B cell (primary cell): Measurements from ENCODE around the gene CR1. TPM values are rescaled to one million over a fixed set of nuclear protein-coding genes. Genes with fewer than 3 reads are reported as not detected.
A peak's percentile ranks its signal among the peaks of the same experiment; 100 is the strongest.
"Not testable (repeated sequence)": the region's sequence is repeated elsewhere in the genome, so short reads cannot be mapped to it uniquely, and the experiment has no call there.

Experiments
- ATAC-seq: fragments of 200-7000 bp; cut with Tn5 transposase; one replicate; pipeline ENCODE4 v1.10.0; 2021; ENCODE audit warnings: low read depth, mild to moderate bottlenecking, moderate number of reproducible peaks, moderate library complexity
- CTCF ChIA-PET: fragments of 350-600 bp; sonication (Branson Sonifier 250); formaldehyde crosslinking; loops from one replicate; lab custom pipeline; 2021; ENCODE audit warnings: antibody characterized with exemption, inconsistent platforms; lab: Charles Lee
- POLR2A ChIA-PET: fragments of 350-600 bp; sonication (Branson Sonifier 250); formaldehyde crosslinking; loops from one replicate; lab custom pipeline; 2021; ENCODE audit warnings: antibody characterized with exemption; lab: Charles Lee
- DNase-seq: peaks from one replicate; pipeline ENCODE4 v3.0.0; 2013
- H2AFZ ChIP-seq: 2 replicates; pipeline ENCODE4 v1.6.1; 2012; ENCODE audit warnings: mild to moderate bottlenecking, low read depth, low read length; ENCODE audit not compliant: insufficient read depth, poor library complexity, severe bottlenecking
- H3K27ac ChIP-seq, 2 donors: 1 replicate in 1 of 2; 2 replicates in 1 of 2; pipeline ENCODE4 v1.5.1; 2012 to 2013; ENCODE audit warnings: low read length in 2 of 2, mild to moderate bottlenecking in 2 of 2, moderate library complexity in 1 of 2
- H3K27me3 ChIP-seq, 4 experiments: fragments of 200-600 bp in 1 of 4; sonication (generic) in 1 of 4; replicated peaks in 1 of 4; 1 replicate in 2 of 4; 2 replicates in 2 of 4; pipeline versions ENCODE4 v1.6.1 to v1.7.0; 2013 to 2016; ENCODE audit warnings: low read length in 3 of 4, mild to moderate bottlenecking in 2 of 4, mixed read lengths in 1 of 4, moderate library complexity in 1 of 4; ENCODE audit not compliant: insufficient read depth in 4 of 4, control insufficient read depth in 3 of 4; ENCODE audit errors: control extremely low read depth in 1 of 4
- H3K36me3 ChIP-seq, 2 experiments: replicated peaks in 1 of 2; 1 replicate in 1 of 2; 2 replicates in 1 of 2; pipeline versions ENCODE4 v1.6.1 to v1.7.1; 2013; ENCODE audit warnings: low read length in 1 of 2; ENCODE audit not compliant: insufficient read depth in 2 of 2, control insufficient read depth in 1 of 2; ENCODE audit errors: control extremely low read depth in 1 of 2, extremely low read depth in 1 of 2
- H3K4me1 ChIP-seq, 2 donors: fragments of 200-600 bp in 1 of 2; sonication (generic) in 1 of 2; 1 replicate in 1 of 2; 2 replicates in 1 of 2; pipeline versions ENCODE4 v1.5.1 to v1.6.1; 2013 to 2017; ENCODE audit warnings: low read length in 2 of 2; ENCODE audit not compliant: control insufficient read depth in 2 of 2, insufficient read depth in 2 of 2
- H3K4me2 ChIP-seq: replicated peaks from 2 replicates; pipeline ENCODE3; 2012; ENCODE audit warnings: mild to moderate bottlenecking, low read depth, low read length; ENCODE audit not compliant: poor library complexity, severe bottlenecking
- H3K4me3 ChIP-seq, 5 experiments: fragments of 200-600 bp in 1 of 5; sonication (generic) in 1 of 5; 1 replicate in 3 of 5; 2 replicates in 2 of 5; pipeline versions ENCODE4 v1.5.1 to v1.7.0; 2011 to 2016; ENCODE audit warnings: low read length in 4 of 5, mild to moderate bottlenecking in 4 of 5, low read depth in 2 of 5, control low read depth in 1 of 5, moderate library complexity in 1 of 5; ENCODE audit not compliant: insufficient read depth in 1 of 5; ENCODE audit errors: control extremely low read depth in 1 of 5, extremely low read depth in 1 of 5
- H3K79me2 ChIP-seq: fragments of 200-600 bp; sonication (generic); one replicate; pipeline ENCODE4 v1.6.0; 2016; ENCODE audit warnings: low read length; ENCODE audit not compliant: control insufficient read depth, insufficient read depth
- H3K9ac ChIP-seq: fragments of 200-600 bp; sonication (generic); 2 replicates; pipeline ENCODE4 v1.6.1; 2017; ENCODE audit warnings: mild to moderate bottlenecking, low read length, moderate library complexity
- H3K9me3 ChIP-seq, 3 donors: one replicate each; pipeline versions ENCODE4 v1.6.1 to v1.7.1; 2013; ENCODE audit warnings: low read length in 2 of 3; ENCODE audit not compliant: control insufficient read depth in 2 of 3, insufficient read depth in 1 of 3; ENCODE audit errors: control extremely low read depth in 1 of 3
- H4K20me1 ChIP-seq: 2 replicates; pipeline ENCODE4 v1.6.0; 2012; ENCODE audit warnings: mild to moderate bottlenecking, low read length; ENCODE audit not compliant: insufficient read depth, control insufficient read depth, poor library complexity, severe bottlenecking
- H3K27ac Mint-ChIP-seq: one replicate; pipeline ENCODE4 v1.8.0; 2021; ENCODE audit warnings: mixed read lengths
- H3K27me3 Mint-ChIP-seq: one replicate; pipeline ENCODE4 v1.8.0; 2021; ENCODE audit warnings: mixed read lengths
- H3K4me1 Mint-ChIP-seq: one replicate; pipeline ENCODE4 v1.8.0; 2021; ENCODE audit warnings: mixed read lengths
- H3K4me3 Mint-ChIP-seq: one replicate; pipeline ENCODE4 v1.8.0; 2021; ENCODE audit warnings: mixed read lengths
- H3K9me3 Mint-ChIP-seq: one replicate; pipeline ENCODE4 v1.8.0; 2022; ENCODE audit warnings: mixed read lengths; ENCODE audit not compliant: insufficient read depth
- WGBS: methylation state at CpG from one replicate; pipeline ENCODE4 v1.1.5; 2013; ENCODE audit warnings: missing lambda C conversion rate; ENCODE audit not compliant: insufficient coverage; 5-methylcytosine and 5-hydroxymethylcytosine counted together
- intact Hi-C: fragments of 100-400 bp; cut with micrococcal nuclease; formaldehyde crosslinking; loops from one replicate; pipeline ENCODE4 v1.10.0; 2022
- polyA plus RNA-seq: library from polyadenylated mRNA; depleted of rRNA; stranded (reverse); fragments of >200 nt; gene quantifications from 2 replicates; pipeline ENCODE4 v1.2.3, GENCODE V29; 2012
- total RNA-seq, 2 donors: library from RNA; stranded (reverse); fragments of 120-200 nt in 1 of 2; gene quantifications; 1 replicate in 1 of 2; 2 replicates in 1 of 2; pipeline versions ENCODE4 v1.2.3 to v1.2.4, GENCODE V29; 2013 to 2022

CR1 gene
- total and polyA plus RNA-seq, 2 donors (not counting 1 experiment from before 2014, with no cell fraction given): 26.4 to 36.7 TPM

DNA sequence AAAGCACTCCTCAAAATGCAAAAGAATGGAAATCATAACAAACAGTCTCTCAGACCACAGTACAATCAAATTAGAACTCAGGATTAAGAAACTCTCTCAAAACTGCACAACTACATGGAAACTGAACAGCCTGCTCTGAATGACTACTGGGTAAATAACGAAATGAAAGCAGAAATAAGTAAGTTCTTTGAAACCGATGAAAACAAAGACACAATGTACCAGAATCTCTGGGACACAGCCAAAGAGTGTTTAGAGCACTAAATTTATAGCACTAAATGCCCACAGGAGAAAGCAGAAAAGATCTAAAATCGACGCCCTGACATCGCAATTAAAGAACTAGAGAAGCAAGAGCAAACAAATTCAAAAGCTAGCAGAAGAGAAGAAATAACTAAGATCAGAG is 95.2 kb downstream of the CR1 start:
- peaks cover 13 to 44% of the 10 kb centered on the region in 2 experiments for H3K36me3 ChIP-seq
- DNase-seq, H3K9me3 ChIP-seq, H2AFZ ChIP-seq, H3K4me1 Mint-ChIP-seq, POLR2A ChIA-PET, H3K27ac ChIP-seq, ATAC-seq, H3K4me3 ChIP-seq, H3K9me3 Mint-ChIP-seq, H3K4me2 ChIP-seq, intact Hi-C loops, H4K20me1 ChIP-seq, H3K4me1 ChIP-seq, H3K27me3 ChIP-seq, H3K79me2 ChIP-seq, H3K4me3 Mint-ChIP-seq, H3K9ac ChIP-seq, H3K27me3 Mint-ChIP-seq: not testable (repeated sequence)
- peak overlapping the region; percentile 4 for H3K27ac Mint-ChIP-seq
- 67% methylated on average over 1 of the region's 5 CpGs for WGBS
- CTCF ChIA-PET: interaction anchor here (3.0 kb wide), 1 partner anchor 12 kb away, joined by 7 read pairs; no protein-coding TSS in a partner anchor

GRCh38 chr1:207594095-207594494 is 98.1 kb downstream of the CR1 start:
- H3K79me2 ChIP-seq, H3K4me1 Mint-ChIP-seq, intact Hi-C loops, H3K27me3 ChIP-seq, DNase-seq, H3K27ac Mint-ChIP-seq, H3K9me3 Mint-ChIP-seq, H3K4me1 ChIP-seq, H4K20me1 ChIP-seq, POLR2A ChIA-PET, H3K9me3 ChIP-seq, H2AFZ ChIP-seq, H3K27ac ChIP-seq, H3K4me2 ChIP-seq, H3K27me3 Mint-ChIP-seq, H3K4me3 ChIP-seq, ATAC-seq, H3K9ac ChIP-seq, H3K4me3 Mint-ChIP-seq: not testable (repeated sequence)
- WGBS: no CpG with 5 or more reads among the region's 4 CpGs
- CTCF ChIA-PET: interaction anchor here (1.2 kb wide), 1 partner anchor 8 kb away, joined by 4 read pairs; no protein-coding TSS in a partner anchor
- peaks cover 9 to 28% of the 10 kb centered on the region in 2 experiments for H3K36me3 ChIP-seq
